GM10847 (cell line): ENCODE measurements around the gene TAGAP.

ENCODE experiments used
- POLR2A ChIP-seq: IDR thresholded peaks from 2 replicates; pipeline ENCODE4 v1.6.1; 2011; ENCODE audit not compliant: insufficient read length; ENCODE audit errors: extremely low read depth

Gene TAGAP

DNA sequence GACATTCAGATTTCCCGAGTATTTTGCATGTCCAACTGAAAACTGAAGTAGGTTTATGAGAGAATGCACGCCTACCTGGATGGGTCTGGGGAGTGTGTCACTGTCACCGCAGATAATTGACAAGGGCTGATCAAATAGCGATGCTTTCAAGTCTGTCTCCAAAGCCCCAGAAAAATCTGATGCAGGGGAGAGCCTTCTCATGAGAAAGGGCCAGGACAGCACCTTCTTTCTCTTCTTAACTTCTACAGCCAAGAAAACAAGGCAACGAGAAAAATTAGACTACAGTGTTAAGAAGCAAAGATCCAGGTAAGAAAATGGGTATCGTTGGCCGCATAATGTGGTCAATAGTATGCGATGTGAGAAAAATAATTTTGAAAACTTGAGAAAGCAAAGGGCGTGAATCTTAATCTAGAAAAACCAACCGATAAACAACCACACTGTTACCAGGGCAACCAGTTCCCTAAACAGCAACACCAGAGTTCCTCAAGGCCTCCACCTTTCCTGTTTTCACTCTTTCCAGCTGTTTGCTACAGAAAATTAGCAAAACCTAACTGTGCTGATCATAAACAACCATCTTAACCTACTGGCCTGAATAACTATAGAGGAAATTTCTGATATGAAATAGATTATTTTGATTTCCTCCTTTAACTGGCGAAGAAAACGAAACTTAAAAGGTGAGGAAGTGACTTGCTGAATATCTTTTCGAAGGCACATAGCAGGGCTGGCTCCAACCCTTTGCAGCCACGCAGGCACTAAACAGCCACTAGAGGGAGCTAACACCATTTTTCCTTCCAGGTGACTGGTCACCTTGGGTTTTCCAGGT is 2.6 kb downstream of the TAGAP start:
- TF ChIP-seq POLR2A, result no peak

DNA sequence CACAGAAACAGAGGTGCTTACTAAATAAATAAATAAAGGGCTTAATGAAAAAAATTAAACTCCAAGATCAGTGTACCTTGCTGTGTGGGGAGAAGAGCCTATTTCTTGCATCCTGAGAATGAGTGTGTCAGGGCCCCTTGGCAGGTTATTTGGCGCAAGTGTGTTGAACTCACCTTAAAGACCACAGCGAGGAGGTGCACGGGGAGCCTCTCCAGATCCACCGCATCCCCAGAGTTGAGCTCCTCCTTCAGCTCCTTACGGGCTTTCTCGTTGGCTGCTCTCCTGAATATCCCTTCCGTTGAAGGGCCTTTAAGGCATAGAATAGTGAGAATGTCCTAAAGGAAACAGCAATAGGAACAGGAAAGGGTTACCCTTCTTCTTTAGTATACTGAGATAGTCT is 3.6 kb downstream of the TAGAP start:
- no peak for TF ChIP-seq POLR2A

DNA sequence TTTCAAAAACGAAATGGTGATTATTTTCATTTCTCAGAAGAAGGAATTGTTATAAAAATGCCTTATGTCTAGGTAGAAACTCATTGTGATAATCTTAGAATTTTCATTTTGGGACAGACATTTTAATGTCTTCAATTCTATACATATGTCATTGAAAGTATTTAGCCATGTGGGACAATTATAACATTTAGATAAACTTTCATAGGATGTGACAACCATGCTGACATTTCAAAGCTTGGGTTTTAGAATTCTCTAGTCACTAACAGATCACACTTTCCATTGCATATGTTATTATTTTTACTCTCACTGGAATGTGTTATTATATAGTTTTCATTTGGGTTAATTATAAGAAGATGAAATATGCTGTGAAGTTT is 4.9 kb downstream of the TAGAP start:
- TF ChIP-seq POLR2A, result no peak

DNA sequence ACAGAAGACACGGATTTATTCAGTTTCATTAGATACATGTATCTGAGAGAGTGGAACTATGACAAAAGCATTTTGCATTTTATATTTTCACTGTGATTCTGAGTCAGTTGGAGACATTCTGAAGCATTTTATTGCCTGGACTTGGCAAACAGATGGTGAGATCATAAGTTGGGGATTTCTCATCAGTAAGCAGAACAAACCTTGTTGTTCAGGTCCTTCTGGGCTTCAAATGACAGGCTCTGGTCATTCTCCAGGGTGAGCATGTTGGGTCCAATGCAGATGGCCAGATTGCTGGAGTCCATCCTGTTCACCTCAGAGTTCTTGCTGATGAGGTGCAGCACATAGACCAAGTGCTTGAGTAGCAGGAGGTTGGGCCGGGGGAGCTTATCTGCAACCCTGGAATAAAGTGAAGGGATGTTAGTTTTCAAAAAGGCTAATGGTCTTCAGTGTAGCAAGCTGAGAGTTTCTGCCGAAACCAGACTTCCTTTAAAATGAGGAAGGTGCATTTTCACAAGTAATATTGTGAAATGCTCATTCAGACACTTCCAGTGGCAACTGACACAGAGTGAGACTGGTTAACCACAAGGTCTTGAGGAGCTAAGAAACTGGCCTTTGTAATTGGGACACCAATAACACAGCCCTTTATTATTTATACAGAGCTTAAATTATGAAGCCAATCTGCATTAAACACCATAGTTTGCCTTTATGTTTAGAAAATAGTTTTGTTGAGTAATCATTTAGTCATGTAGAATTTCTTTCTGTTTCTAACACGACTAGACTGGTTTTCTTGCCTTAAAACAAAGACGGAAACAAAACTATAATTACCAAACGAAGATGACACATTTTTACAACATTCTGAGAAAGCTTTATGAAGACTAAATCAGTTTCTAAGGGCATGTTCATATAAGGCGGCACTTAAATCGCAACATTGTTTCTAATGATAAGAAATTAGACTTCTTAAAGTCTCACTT is 5.6 kb downstream of the TAGAP start:
- TF ChIP-seq POLR2A, result no peak

DNA sequence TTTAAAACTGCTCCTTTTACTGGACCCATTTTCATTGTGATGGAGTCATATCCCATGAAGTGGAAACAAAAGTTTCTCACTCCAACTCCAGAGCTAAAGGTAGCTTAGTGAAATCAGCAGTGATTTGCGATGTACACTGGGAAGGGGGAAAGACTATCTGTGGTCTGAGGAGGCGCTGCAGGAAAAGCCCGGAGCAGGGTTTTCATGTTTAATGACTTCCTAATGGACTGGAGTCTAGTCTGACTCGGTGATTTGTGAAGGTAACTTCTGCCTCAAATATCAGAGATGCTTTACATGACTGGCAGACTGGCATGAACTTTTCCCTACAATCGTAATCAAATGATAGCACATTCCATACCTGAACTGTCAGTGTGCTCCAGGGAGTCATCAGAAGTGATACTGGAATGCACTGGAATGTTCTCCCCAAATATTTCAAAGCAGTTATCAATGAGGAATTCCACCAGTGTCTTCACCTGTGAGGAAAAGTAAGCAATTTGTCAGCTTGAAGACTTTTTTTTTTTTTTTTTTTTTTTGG is 7.0 kb downstream of the TAGAP start:
- no peak for TF ChIP-seq POLR2A

DNA sequence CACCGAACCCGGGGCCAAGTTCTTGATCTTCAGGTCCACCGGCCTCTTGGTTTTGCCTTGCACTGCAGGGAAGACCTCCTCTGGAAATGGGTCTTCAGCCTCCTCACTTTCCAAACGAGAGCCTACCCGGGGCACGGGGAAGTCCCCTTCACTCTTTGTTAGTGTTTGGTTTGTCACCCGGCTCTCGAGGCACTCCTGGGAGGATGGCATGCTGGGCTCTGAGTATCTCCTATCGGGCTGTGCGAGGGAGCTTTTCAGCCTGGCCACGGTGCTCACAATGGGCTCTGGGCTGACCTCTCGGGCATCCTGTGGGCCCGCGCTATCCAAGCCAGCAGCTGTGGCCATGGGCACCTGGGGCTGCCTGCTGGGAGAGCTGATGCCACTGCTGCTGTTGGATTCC is 8.1 kb downstream of the TAGAP start:
- no peak for TF ChIP-seq POLR2A

DNA sequence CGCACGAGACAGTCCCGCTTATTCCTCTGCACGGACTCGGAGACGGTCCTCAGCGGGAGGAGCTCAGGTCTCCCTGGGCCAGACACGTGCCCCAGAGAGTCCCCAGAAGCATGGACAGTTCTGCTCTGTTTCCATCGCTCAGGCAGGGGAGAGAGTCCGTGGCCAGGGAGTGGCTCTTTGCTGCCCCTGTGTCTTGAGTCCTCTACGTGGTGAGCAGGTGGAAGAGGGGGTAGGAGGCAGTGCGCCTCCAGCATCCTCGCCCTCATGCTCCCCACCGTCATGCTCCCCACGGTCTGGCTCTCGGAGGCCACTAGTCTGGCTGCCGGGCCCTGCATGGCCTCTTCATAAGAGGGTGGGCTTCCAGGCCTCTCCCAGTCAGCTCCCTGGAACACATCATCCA is 8.9 kb downstream of the TAGAP start:
- no peak for TF ChIP-seq POLR2A

DNA sequence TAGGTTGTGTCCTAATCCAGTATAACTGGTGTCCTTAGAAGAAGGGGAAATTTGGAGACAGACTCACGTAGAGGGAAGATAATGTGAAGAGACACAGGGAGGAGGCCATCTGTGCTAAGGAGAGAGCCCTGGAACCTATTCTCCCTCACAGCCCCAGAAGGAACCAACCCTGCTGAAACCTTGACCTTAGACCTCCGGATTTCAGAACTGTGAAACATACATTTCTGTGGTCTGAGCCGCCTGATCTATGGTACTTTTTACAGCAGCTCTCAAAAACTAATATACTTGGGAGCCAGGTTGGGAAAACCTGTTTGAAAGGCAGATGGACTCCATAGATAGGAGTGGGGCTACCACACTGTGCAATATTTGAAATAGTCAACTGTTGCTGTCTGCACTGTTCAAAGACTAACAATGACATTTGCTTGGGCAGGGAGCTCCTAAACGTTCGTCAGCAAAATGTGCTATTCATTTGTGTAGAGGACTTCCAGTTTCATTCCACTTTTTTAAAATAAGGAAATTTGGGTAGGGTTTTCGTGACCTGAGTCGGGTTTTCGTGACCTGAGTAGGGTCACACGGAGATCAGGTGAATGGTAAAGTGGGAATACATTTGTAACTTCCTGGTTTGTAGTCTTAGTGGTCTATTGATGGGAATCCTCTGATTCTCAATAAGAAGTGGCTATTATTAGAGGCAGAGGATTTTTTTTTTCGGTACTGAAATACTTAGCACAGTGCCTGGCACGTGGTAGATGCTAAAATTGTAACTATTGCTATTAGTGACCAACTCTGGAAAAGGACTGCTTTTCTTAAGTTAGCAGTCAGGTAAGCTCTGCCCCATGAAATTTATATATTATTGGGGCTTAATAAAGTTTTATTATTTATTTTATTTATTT is 11.4 kb downstream of the TAGAP start:
- no peak for TF ChIP-seq POLR2A

DNA sequence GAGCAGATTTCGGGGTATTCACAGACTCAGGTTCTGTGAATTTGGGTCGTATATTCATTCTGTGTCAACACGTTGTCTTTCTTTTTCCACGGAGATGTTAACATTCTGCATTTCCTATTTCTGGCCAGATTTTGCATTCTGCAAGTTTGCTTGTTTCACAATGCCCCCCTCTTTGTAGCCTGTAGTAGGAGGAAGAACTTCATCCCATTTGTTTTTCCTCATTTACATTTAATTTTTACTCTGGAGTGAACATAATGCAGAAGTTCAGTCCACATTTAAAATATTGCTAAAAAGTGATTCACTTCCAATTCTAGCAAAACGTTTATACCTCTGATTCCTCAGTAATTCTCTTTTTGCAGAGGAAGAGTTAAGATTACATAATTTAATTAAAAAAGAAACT is 12.9 kb downstream of the TAGAP start:
- no peak for TF ChIP-seq POLR2A

DNA sequence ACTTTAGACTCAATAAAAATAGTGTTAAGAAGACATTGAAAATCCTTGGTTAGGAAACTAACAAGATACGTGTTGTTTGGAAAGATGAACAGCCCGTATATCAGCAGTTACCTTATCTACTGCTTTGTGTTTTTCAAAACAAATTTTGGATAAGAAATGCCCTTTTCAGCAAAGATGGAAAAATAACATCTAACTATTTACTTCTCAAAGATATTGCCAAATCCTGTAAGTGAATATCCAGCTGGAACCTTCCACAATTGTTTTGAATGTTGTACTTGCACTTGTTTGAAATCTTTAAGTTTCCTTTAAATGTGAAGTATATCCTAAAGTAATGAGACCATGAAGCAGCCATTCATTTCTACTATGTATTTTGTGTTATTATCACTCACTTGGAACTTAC is 14.6 kb downstream of the TAGAP start:
- no peak for TF ChIP-seq POLR2A

DNA sequence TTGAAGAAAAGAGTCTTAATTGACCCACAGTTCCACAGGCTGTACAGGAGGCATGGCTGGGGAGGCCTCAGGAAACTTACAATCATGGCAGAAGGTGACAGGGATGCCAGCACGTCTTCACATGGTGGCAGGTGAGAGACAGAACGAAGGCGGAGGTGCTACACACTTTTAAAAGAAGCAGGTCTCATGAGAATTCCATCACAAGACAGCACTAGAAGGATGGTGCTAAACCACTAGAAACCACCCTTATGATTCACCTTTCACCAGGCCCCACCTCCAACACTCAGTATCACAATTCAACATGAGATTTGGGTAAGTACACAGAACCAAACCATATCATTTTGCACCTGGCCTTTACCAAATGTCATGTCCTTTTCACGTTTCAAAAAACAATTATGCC is 20.9 kb downstream of the TAGAP start:
- no peak for TF ChIP-seq POLR2A

DNA sequence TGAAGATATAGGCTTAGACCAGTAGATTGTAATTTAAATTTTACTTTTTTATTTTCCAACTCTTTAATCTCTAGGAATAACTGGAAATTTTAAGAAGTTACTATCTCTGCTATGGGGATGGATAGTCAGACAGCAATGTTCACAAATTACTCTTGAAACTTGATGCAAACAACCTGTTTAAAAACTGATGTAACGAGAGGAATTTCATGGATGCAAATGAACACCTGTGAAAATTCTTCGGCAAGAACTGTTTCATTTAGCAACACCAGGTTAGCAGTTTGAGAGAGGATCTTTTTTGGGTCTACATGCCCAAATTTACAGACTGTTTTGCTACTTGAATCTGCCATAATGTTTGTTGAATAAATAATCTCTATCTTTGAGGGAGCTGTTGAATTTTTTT is 24.8 kb downstream of the TAGAP start:
- TF ChIP-seq POLR2A, result no peak

DNA sequence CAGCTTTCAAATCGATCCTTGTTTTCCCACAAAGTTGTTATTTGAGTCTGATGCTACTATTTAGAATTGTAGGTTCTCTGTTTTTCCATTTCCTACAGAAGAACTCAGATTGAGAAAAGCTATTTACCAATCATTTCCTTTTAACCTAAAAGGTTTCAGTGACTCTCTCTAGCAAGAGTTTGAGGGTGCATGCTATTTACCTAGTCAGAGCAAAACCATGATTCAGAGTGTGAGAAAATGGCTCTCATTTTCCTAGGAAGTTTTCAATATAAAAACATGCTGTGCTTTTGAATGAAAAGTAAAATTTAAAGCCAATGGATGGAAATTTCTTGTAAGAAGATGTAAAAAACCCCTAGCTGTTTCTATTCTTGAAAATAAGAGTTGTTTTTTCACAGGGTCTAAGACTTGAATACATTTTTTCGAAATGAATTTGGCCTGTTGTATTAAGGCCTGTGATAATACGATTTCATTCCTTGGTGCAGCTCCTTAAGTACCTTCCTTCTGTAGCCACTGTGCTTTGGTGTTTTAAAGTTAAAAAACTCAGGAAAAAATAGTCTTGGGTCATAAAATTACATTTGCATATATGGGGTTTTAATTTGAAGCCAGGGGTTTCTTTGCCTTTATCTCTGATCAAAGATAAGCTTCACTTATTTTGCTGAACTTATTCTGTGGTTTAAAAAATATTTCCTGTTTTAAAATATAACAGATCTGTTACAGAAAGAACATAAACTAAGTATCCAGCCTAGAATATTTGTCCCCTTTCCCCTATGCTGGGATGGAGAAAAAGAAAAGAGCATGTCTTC is 26.8 kb downstream of the TAGAP start:
- TF ChIP-seq POLR2A, result no peak

DNA sequence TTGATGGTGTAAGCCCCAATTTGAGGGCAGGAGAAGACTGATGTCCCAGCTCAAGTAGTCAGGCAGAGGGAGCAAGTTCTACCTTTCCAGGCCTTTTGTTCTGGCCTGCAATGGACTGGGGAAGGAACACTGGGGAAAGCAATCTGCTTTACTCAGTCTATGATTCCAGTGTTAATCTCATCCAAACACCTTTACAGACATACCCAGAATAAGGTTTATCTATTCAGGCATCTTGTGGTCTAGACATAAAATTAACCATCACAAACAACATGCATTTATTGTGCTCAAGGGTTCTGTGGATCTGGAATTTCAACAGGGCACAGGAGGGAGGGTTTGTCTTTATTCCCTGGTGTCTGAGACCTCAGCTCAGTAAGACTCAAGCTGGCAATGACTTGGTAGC is 30.4 kb downstream of the TAGAP start:
- no peak for TF ChIP-seq POLR2A

DNA sequence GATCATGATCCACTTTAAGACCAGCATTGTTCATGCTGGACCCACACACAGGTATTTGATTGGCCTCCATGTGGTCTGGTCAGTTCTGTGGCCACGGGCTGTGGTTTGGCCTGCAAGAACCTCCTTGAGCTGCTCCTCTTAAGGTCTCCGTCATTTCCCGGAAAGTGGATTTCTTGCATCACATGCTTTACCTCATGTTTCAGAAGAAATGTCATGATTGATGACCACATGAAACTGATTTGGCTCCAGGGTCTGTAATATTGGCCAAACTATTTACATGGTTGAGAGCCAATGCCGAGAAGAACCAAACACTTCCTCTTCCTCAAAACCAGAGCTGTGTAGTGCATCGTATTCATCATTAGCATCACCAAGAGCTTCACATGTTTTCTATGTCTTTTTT is 31.6 kb downstream of the TAGAP start:
- TF ChIP-seq POLR2A, result no peak

DNA sequence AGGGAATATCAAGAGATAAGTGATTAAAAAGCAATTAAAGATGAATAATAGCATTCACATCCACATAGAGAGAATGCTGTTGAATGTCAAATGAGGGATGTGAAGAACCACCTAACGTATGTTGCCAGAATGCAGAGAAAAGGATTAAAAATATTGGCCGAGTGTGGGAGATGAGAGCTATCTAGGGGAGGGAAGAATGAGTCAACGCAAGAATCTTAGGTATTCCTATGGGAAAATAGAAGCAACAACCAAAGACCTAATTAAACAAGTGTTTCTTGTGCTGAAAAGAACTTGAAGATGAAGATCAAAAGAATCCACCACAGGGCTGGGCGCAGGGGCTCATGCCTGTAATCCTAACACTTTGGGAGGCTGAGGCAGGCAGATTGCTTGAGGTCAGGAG is 32.6 kb downstream of the TAGAP start:
- no peak for TF ChIP-seq POLR2A
